SW480 (cell line): ENCODE results near the gene TMEM141.

Experiments
- DNase-seq: peaks from one replicate; pipeline ENCODE4 v3.0.0-alpha.2; 2016; ENCODE audit warnings: low spot score

The TMEM141 gene

DNA sequence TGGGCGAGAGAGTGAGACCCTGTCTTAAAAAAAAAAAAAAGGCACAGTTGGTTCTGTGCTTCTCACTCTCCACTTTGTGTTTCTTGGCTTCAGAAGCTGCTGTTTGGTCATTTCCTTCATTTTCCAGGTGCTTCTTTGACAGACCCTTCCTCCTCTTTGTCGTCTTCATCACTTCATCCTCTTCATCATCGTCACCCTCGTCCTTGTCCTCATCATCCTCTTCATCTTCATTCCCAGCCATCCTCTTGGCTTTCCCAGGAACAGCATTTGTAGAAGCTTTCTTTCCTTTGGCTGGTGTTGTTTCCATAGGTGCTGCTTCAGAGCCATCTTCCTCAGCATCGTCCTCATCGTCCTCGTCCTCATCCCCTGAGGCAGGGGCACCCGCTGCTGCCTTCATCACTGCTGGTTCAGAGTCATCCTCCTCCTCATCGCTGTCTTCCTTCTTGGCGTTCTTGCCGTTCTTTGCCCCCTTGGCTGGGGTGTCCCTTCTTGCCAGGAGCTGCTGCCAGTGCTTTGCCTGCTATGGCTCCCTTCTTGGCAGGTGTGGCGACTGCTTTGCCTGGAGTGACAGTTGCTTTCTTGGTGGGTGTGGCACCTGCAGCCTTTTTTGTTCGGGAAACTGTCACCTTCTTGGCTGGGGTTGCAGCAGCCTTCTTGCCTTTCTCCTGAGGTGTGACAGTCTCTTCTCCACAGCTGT lies 23.7 kb downstream of the TMEM141 start:
- no peak for DNase-seq

DNA sequence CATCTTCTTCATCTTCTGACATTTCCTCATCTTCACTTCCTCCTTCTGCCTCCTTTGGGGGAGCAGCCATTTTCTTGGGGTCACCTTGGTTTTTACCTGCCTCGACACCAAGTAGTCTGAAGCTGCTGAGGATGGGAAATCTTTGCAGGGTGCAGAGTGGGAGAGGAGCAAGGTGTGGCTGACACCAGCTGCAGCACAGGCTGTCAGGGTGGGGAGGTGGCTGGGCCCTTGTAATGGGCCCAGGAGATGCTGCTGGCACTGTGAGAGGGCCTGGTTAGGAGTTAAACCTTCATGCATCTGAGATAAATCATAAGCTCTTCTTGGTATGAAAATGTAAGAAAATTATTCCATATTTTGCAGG lies 24.3 kb downstream of the TMEM141 start:
- DNase-seq = no peak

DNA sequence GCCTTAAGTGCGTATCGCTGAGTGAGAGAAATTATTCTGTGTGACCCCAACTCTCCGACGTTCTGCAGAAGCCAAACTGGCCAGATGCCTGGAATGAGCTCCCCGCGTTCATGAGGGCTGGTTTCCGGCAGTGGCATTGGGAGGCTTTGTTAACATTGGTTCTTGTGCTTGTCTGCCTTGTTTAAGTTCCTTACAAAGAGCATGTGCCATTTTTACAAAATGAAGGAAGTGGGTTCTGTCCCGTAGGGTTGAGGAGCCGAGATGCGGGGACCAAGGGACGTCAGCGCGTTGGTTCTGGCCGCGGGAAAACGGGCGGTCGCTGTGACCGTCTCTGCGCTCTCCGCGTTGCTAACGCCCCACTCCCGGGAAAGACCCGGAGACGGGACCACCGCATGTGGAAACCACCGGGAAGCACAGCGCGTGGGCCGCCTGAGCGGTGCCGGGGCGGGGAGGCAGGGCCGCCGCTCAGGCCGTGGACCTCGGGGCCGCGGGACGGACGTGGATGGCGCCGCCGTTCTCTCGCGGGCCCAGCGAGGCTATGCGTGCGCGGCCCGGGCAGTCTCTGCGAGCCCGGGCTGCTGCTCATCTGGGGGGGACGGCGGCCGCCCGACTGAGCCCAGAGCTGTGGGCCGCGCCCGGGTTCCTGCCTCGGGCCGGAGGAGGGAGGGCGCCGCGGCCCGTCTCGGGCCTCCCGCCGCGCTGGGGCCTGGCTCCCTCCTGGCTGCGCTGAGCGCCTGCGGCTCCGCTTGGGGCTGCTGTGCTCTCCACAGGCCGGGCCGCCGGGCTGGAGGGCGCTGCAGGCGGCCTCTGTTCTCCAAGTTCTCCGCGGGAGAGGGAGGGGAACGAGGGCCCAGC lies 30.1 kb downstream of the TMEM141 start:
- DNase-seq = no peak

DNA sequence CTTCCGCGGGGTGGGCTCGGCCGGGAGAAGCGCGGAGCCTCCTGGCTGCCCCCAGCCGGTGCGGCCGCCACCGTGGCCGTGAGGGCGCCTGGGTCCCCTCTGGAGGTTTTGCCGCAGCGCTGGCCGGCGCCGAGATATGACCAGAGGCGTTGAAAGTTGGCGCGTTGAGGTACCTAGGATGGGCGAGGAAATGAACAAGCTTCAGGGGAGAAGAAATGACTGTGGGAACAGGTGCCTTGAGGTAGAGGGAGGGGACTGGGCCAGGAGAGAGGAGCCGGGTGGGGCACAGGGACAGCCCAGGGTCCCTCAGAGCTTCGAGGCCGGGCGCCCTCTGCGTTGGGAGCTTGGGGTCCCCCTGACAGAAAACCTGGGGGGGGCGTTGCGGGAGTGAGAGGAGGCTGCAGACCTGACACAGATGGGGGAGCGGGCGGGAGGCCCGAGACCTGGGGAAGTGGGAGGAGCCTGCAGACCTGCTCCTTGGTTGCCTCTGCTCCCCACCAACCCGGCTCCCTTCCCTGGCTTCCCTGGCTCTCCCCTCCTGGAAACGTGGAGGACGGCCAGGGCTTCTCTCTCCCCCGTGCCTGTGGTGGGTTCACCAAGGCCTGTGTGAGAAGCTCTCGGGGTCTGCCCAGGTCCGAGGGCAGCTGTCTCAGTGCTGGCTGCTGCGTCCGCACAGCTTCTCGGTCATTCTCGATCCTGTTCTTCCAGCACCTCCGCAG lies 30.8 kb downstream of the TMEM141 start:
- DNase-seq = no peak

DNA sequence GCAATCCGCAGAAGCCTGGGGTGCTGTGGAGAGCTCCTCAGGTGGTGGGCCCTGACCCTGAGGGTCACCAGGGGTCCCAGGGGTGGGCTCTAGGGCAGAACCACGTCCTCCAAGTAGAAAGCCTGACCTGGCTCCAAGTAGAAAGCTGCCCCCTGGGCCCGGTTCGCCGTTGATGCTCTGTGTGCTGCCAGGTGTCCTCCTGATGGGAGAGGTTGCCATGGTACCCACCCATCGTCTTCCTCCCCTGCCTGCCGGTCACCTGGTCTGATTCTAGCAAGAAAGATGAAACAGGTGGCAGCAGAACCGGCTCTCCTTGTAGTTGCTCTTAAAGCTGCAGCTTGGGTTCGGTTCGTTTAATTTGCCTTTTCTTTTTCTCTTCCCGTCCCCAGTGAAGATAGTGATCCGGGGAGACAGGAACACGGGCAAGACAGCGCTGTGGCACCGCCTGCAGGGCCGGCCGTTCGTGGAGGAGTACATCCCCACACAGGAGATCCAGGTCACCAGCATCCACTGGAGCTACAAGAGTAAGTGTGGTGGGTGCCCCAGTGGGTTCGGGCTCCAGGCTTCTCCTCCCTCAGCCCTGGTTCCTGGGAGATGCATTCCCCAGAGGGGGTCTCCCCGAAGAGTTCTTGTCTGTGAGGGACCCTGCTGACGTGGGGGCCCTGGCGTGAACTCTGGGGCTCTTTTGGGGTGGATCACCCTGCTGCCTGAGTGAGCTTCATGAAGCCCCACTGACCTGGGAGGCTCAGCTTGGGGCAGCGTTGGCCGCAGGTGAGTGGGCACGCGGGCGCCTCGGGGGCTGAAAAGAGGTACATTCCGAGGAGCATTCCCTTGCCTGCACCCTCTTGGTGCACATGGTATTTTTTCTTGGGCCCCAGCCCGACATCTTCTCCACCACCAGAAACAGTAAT lies 32.2 kb downstream of the TMEM141 start:
- no peak for DNase-seq

DNA sequence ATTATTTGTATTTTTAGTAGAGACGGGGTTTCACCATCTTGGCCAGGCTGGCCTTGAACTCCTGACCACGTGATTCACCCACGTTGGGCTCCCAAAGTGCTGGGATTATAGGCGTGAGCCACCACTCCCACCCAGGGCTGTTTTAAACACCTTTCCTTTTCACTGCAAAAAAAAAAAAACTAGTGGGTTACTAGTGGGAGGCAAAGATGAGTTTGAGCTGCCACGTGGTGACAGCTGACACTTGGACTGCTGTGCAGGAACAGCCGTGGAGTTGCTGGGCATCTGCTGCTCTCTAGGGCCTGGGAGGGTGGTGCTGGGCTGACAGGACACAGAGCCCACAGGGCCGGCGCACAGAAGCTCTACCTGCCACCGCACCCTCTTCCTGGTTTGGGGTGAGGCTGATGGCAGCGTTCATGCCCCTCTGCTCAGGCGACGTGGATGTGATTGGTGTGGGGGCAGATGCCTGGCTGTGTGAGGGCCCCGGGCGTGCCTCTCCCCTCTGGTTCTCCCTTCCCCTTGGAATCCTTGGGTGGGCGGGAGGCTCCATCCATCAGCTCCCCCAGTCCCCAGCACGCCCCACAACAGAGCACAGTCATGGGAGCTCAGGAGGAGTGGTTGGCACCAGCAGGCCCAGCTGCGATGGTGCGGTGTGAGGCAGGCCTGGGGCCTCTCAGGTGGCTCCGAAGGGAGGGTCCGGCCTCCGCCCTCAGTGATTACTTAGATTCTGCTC lies 33.5 kb downstream of the TMEM141 start:
- DNase-seq = no peak

DNA sequence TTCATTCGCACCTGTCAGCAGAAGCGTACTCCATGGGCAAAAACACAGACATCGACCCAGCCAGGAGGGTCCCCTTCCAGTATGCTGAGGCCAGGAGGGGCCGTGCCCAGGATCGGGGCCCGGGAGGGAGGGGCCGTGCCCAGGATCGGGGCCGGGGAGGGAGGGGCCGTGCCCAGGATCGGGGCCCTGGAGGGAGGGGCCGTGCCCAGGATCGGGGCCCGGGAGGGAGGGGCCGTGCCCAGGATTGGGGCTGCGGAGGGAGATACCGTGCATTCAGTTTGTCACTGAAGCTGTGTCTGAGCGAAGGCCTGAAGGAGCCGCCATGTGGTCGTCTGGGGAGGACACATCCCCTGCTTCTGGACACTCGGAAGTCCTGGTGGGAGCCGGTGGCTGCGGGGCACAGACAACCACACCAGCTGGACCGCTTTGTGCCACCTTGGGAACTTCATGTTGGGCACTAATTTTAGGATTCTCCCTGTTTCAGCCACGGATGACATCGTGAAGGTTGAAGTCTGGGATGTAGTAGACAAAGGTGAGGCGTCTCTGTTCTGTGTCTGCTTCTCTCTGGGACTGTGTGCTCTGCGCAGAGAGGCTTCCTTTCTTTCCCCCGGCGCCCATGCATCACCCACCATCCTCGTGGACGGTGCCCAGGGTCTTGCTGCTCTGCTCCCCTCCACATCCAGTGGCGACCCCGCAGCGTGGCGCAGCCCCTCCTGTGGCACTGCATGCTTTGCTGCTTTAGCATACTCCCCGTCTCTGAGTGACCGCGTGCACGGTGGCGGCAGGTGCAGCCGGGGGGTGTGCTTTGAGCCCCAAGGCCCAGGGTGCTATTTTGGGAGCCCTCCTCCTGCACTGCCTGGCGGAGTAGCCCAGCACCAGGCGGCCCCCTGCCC lies 34.4 kb downstream of the TMEM141 start:
- no peak for DNase-seq

DNA sequence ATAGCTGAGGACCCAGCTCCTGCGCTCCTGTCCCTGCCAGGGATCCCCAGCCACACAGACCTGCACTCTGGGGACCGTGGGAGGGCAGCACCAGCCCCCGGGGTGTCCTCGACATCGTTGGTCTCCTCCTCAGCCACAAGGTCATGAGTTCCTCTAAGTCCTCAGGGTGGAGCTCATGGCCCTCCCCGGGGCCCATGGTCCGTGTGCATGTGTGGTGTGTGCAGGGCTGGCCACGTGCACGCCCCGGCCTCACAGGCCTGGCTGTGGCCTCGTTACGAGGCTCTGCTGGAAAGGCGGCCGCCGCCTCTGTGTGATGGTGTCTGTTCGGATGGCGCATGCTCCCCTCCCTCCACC lies 35.0 kb downstream of the TMEM141 start:
- DNase-seq = no peak

DNA sequence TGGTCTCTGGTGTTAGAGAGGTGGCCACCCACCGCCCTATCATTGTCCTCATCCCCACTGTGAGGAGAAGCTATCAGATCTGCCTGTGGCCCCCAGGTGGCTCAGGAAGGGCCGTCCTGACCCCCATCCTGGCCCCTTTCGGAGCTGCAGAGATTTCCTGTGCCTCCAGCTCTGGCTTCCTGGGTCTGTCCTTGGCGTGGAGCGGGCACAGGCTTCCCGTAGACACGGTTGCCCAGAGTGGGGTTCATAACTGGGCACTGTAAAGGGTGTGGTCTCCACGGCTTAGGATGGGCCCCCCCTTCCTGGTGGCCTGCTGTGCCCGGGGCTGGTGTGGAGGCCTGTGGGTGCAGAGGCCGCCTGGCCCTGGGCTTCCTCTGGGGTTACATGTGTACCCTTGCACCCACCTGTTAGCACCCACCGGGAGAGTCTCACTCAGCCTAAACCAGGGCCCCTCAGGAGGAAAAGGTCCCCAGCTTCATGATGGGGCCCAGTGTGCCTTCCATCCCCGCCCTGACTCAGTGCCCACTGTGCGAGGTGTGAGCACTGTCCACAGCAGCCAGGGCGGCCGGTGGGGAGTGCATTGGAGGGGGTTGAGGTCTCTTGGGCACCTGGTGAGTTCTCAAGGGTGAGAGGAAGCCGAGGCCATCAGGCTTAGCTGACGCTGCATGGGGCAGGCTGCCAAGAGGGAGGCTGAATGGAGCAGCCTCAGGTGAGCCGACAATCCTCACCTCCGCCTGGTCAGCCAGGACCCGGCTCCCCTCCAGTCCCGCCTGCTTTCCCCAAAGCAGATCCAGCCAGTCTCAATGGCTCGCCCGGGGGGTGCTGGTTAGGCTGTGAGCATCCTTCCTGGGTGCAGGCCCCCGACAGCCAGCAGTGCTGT lies 35.8 kb downstream of the TMEM141 start:
- no peak for DNase-seq

DNA sequence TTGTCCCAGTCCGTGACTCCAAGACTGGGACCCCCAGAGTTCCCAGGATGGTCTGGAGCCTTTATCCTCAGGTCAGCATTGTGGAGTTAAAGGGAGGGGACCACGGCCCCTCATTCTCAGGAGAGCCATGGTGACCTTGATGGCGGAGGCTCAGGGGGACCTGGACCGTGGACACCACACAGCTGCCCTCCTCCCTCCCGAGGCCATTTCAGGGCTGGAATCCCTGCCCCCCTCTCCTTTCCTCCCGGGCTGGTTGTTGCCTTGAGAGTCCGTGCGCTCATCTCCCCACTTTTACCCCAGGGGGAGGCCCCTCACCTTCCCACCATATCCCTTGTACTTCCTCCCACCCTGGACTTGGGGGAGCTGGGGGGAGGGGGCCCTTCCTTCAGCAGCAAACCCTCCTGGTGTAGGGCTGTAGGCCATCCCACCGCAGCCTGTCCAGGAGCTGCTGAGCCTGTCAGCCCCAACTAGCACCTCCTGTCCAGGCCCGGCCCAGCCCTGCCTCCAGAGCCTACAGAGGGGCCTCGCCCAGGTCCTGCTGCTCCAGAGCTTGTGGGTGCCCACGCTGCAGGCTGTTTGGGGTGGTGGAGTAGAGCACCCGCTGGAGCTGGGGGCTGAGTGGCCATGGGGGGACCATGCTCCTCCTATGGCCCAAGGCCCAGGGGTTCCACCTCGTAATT lies 36.8 kb downstream of the TMEM141 start:
- DNase-seq = no peak

DNA sequence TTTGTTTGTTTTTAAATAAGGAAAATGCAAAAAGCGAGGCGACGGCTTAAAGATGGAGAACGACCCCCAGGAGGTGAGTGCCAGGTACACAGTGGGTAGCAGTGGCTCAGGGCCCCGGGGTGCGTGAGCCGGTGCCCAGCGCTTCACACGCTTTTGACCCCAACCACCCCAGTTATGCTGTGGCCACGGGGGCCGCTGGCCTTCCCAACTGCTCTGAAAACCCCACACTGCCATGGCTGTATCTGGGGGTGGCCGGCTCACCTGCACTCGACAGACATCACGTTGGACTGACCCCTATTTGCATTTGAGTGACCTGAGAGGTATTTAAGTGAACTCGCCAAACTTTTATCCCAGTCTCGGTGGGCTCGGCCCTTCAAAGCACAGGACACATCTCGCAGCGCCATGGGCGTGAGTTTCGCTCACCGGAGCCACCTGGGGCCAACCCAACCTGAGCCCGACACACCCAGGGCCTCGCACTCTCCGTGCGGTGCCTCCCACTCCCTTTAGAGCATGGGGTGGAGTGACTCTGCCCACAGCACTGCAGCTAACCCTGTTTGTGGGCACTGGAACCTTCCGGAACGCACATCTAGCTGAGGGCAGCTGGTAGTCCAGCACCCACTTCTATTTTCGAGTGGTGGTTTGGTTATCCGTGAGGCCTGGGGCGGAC lies 37.5 kb downstream of the TMEM141 start:
- no peak for DNase-seq

DNA sequence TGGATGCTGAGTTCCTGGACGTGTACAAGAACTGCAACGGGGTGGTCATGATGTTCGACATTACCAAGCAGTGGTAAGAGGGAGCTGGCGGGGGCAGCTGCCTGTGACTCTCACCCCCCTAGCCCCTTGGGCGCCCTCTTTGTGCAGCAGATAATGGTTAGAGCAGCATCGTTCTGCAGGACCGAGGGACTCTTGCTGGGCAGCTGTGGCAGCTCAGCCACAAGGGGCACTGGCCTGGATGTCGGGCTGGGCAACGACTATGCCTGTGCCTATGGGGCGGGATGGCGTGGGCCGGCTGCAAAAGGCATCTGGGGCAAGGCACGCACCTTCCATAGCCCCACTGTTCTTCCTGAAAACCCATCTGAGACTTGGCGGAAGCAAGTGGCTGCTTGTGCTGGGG lies 38.3 kb downstream of the TMEM141 start:
- DNase-seq = no peak

DNA sequence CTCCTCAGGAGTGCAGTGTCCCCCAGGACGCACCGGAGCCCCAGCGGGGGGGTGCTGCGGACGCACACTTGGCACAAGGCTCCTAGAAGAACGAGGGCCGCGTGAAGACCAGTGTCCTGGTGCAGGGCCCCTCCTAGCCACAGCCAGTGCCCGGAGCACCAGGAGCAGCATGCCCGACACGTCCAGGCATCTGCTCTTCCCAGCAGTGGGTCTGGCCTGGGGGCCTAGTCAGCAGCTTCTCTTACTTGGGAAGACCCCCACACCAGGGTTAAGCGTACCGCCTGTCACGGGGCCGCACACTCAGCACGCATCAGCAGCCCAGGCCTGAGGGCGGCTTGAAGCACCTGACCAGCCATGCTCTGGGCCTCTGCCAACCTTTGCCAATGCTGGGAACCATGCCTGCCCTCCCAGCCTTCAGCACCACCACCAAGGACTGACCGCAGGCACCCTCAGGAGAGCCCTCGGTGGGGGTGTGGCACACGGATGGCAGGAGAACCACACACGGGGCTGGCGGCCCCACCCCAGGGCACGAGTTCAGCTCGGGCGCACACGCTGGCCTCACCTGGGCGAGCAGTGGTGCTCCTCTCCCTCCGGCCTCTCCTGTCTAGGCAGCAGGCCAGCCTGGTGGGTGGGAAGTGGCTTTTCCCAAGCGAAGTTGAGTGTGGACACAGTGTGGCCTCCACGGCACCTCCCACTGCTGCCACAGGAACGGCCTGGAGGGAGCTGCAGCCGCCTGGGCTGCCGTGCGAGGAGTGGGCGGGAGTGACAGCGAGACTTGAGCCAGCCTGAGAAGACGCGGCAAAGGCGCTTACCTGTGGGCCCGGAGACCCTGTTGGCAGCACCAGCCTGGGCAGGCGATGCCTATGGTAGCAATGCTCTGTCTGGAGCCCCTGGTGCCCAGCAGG lies 39.1 kb downstream of the TMEM141 start:
- no peak for DNase-seq

DNA sequence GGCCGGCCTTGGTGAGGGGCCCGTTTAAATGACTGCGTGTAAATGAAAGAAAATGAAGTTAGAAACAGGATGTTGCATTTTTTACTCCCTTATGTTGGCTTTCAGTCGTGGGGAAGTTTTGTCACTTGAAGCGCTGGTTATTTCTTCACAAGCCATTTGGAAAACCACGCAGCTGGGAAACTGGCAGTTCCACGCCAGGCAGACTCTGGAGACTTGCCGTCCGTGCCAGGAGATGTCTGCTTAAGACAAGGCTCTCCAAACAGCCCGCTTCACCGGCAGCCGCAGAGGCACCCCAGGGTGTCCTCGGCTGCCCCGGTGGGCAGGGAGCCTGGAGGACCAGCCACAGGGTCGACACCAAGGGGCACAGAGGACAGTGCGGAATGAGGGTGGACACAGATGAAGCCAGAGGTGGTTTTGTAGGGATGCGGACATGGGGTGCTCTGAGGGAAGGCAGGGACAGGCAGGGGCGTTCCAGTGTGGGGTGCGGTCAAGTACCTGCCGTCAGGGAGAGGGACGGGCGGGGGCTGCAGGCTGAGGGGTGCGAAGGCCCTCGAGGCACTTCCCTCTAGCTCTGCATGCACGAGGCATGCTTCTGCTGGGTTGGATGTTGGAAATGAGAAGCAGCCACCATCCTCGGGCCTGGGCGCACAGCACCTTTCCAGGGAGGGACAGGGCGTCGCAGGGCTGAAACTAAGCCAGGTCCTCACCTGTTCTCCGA lies 40.0 kb downstream of the TMEM141 start:
- no peak for DNase-seq

DNA sequence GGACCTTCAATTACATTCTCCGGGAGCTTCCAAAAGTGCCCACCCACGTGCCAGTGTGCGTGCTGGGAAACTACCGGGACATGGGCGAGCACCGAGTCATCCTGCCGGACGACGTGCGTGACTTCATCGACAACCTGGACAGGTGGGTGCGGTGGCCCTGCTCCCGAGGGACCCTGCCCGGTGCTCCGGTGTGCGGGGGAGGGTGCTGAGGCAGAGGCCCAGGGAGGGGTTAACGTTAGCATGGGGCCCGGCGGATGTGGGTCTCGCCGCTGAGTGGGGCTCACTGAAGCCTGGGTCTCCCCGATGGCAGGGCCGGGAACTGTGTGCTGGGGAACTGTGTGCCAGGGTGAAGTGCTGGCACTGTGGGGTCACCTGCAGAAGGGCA lies 40.6 kb downstream of the TMEM141 start:
- no peak for DNase-seq

DNA sequence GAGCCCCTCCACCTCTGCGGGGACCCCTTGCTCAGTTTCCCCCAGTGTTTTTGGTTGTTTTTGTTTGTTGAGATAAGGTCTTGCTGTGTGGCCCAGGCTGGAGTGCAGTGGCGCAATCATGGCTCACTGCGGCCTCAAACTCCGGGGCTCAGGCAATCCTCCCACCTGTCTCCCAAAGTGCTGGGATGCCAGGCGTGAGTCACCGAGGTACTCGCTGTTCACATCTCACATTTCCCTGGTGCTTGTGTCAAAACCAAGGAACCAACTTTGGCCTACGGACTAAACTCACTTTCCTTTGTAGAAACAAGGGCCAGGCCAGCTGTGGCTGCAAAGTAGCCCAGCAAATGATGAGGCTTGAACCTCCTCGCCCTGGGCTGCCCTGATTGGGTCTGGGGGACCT lies 41.4 kb downstream of the TMEM141 start:
- no peak for DNase-seq
